Measurements from ENCODE around the gene TTC7B.

- no peak for TF ChIP-seq GATA3 (IDR thresholded peaks at IDR 0.05; ENCODE audit: low read depth, low read length)
- TF ChIP-seq GATA2 (IDR thresholded peaks at IDR 0.05; ENCODE audit: low read depth, low read length) = no peak
Measured at GRCh38 chr14:90758028-90758889, 58.0 kb downstream of the TTC7B start.
